Naive thymus-derived CD4-positive, alpha-beta T cell (primary cell): Measurements from ENCODE around the gene TEAD2. TPM values are rescaled to one million over a fixed set of nuclear protein-coding genes. Genes with fewer than 3 reads are reported as not detected.

Experiments
- ATAC-seq: fragments of 150-1000 bp; cut with Tn5 transposase; 2 replicates; pipeline ENCODE4 v1.10.0; 2021; ENCODE audit warnings: mild to moderate bottlenecking, moderate library complexity
- CTCF ChIA-PET: fragments of 350-600 bp; sonication (Branson Sonifier 250); formaldehyde crosslinking; loops from one replicate; lab custom pipeline; 2021; ENCODE audit warnings: antibody characterized with exemption; lab: Charles Lee
- POLR2A ChIA-PET: fragments of 350-600 bp; sonication (Branson Sonifier 250); formaldehyde crosslinking; loops from one replicate; lab custom pipeline; 2021; ENCODE audit warnings: antibody characterized with exemption, inconsistent platforms; lab: Charles Lee
- DNase-seq, 9 donors: peaks; one replicate each; pipeline versions ENCODE4 v3.0.0 to v3.0.0-alpha.2; 2020 to 2022; ENCODE audit warnings: mixed read lengths in 1 of 9
- H3K27ac ChIP-seq: one replicate; pipeline ENCODE4 v1.7.0; 2013; ENCODE audit warnings: mild to moderate bottlenecking, low read depth, low read length, moderate library complexity
- H3K27me3 ChIP-seq, 2 donors: one replicate each; pipeline ENCODE4 v1.7.0; 2013; ENCODE audit warnings: low read length in 2 of 2, mild to moderate bottlenecking in 2 of 2, moderate library complexity in 2 of 2; ENCODE audit not compliant: control insufficient read depth in 2 of 2, insufficient read depth in 2 of 2
- H3K36me3 ChIP-seq, 3 experiments: 1 replicate in 2 of 3; 2 replicates in 1 of 3; pipeline ENCODE4 v1.7.0; 2013; ENCODE audit warnings: low read length in 3 of 3, mild to moderate bottlenecking in 3 of 3, moderate library complexity in 1 of 3; ENCODE audit not compliant: insufficient read depth in 3 of 3, control insufficient read depth in 2 of 3
- H3K4me1 ChIP-seq, 2 donors: one replicate each; pipeline ENCODE4 v1.7.0; 2013; ENCODE audit warnings: low read length in 2 of 2, mild to moderate bottlenecking in 2 of 2, moderate library complexity in 1 of 2; ENCODE audit not compliant: control insufficient read depth in 2 of 2, insufficient read depth in 2 of 2
- H3K4me3 ChIP-seq: 2 replicates; pipeline ENCODE4 v1.7.0; 2013; ENCODE audit warnings: mild to moderate bottlenecking, low read length
- H3K9me3 ChIP-seq, 3 experiments: 1 replicate in 2 of 3; 2 replicates in 1 of 3; pipeline ENCODE4 v1.7.0; 2013; ENCODE audit warnings: low read length in 3 of 3; ENCODE audit not compliant: control insufficient read depth in 2 of 3
- H3K27ac Mint-ChIP-seq, 9 donors: one replicate each; pipeline ENCODE4 v1.8.0; 2020 to 2022; ENCODE audit warnings: mixed read lengths in 9 of 9, mild to moderate bottlenecking in 8 of 9, moderate library complexity in 5 of 9, inconsistent platforms in 2 of 9
- H3K27me3 Mint-ChIP-seq, 5 donors: one replicate each; pipeline ENCODE4 v1.8.0; 2021 to 2022; ENCODE audit warnings: mixed read lengths in 5 of 5, mild to moderate bottlenecking in 1 of 5
- H3K36me3 Mint-ChIP-seq, 5 donors: one replicate each; pipeline ENCODE4 v1.8.0; 2020 to 2022; ENCODE audit warnings: mixed read lengths in 5 of 5, mild to moderate bottlenecking in 3 of 5, inconsistent platforms in 1 of 5
- H3K4me1 Mint-ChIP-seq, 7 donors: one replicate each; pipeline ENCODE4 v1.8.0; 2020 to 2022; ENCODE audit warnings: mixed read lengths in 7 of 7, mild to moderate bottlenecking in 3 of 7, inconsistent platforms in 1 of 7
- H3K4me3 Mint-ChIP-seq, 10 donors: one replicate each; pipeline ENCODE4 v1.8.0; 2020 to 2022; ENCODE audit warnings: mild to moderate bottlenecking in 10 of 10, mixed read lengths in 10 of 10, moderate library complexity in 6 of 10, inconsistent platforms in 2 of 10
- H3K9me3 Mint-ChIP-seq, 11 donors: one replicate each; pipeline ENCODE4 v1.8.0; 2020 to 2022; ENCODE audit warnings: mixed read lengths in 11 of 11, mild to moderate bottlenecking in 4 of 11, inconsistent platforms in 1 of 11, moderate library complexity in 1 of 11
- intact Hi-C, 2 donors: fragments of 100-400 bp; cut with micrococcal nuclease; formaldehyde crosslinking; loops; one replicate each; pipeline ENCODE4 v1.15.1; 2023
- microRNA-seq: library from miRNA; unstranded; fragments of <30 nt; microRNA quantifications from one replicate; pipeline ENCODE4 v1.2.0, GENCODE V29; 2022; ENCODE audit warnings: borderline microRNAs expressed
- polyA plus RNA-seq, 2 donors: library from polyadenylated mRNA; unstranded; fragments of 300-500 nt; fragmentation: Illumina TruSeq; gene quantifications; one replicate each; pipeline ENCODE4 v1.2.3, GENCODE V29; 2021
- total RNA-seq, 6 experiments: library from RNA in 5 of 6; stranded (reverse) in 5 of 6; gene quantifications; 1 replicate in 5 of 6; 2 replicates in 1 of 6; pipeline ENCODE4 v1.2.3 and lab custom pipeline; 2021 to 2026

Gene TEAD2
- total and polyA plus RNA-seq, 7 experiments from 2014 or later, result 0.29 TPM; not detected in 6

DNA sequence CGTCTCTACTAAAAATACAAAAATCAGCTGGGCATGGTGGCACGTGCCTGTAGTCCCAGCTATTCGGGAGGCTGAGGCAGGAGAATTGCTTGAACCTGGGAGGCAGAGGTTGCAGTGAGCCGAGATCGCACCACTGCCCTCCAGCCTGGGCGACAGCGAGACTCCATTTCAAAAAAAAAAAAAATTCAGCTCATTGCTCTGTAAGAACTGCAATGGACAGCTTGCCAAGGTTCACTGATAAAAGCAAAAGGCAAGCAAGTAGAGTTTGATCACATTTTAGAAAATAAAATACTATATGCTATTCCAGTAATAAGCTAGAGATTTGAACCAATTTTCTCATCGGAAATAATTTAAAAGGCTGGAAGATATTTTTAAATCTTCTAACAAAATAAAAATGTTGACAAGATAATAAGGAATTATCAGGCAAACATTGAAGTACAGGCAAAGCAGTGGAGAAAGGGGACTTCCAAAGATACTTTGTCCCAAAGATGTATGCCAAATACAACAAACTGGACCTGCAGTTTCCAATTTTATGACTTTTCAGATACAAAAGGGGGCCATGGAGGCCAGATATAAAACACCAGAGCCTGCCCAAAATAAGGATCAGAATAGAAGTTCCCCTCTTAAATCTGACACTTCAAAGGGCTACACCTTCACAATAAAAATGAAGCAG, 66.9 kb downstream of the TEAD2 start:
- POLR2A ChIA-PET, result no interaction called here
- CTCF ChIA-PET, result interaction anchor here (0.5 to 0.8 kb wide), 2 partner anchors 63 to 471 kb away, joined by 3 to 4 read pairs; no protein-coding TSS in a partner anchor
- Histone ChIP-seq H3K9me3 (no peaks in the 10 kb centered on the region), H3K36me3 (no peaks in the 10 kb centered on the region), H3K4me1 (no peaks in the 10 kb centered on the region), H3K27ac (no peak overlapping the region), H3K4me3 (no peak overlapping the region), H3K27me3 (no peaks in the 10 kb centered on the region)
- DNase-seq (no peak), ATAC-seq (no peak)
- Mint-ChIP-seq H3K9me3 (peaks cover 0 to 2% (median 0%) of the 10 kb centered on the region in 11 donors), H3K4me1 (peaks cover 0 to 3% (median 2%) of the 10 kb centered on the region in 7 donors), H3K4me3 (no peak overlapping the region), H3K36me3 (no peaks in the 10 kb centered on the region), H3K27me3 (peaks cover 0 to 10% (median 0%) of the 10 kb centered on the region in 5 donors), H3K27ac (no peak overlapping the region)
- intact Hi-C loops, result no loop called here

DNA sequence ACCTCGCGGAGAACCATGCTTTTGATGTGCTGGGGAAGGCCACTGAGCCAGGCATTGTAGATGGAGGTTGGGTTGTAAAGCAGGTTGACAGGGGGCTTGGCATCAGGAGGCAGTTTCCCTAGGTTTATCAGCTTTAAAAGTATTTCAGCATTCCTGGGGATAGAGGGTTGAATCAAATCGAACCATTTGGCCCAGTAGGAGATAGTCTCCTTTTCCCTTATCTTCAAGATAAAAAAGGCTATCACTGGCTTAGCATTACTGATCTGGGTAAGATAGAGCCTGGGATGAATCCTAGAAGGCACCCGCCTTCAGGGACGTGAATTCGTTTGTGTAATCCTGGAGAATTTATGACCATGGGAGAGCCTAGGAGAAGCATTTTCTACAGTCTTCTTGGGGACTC, 67.8 kb downstream of the TEAD2 start:
- ATAC-seq (no peak), DNase-seq (no peak)
- CTCF ChIA-PET, result interaction anchor here (0.6 kb wide), 1 partner anchor 17 kb away, joined by 3 read pairs; no protein-coding TSS in a partner anchor
- Histone ChIP-seq H3K4me1 (no peaks in the 10 kb centered on the region), H3K9me3 (no peaks in the 10 kb centered on the region), H3K27ac (no peak overlapping the region), H3K27me3 (no peaks in the 10 kb centered on the region), H3K4me3 (no peak overlapping the region), H3K36me3 (no peaks in the 10 kb centered on the region)
- Mint-ChIP-seq H3K36me3 (no peaks in the 10 kb centered on the region), H3K9me3 (peaks cover 0 to 2% (median 0%) of the 10 kb centered on the region in 11 donors), H3K27me3 (peaks cover 0 to 8% (median 0%) of the 10 kb centered on the region in 5 donors), H3K4me1 (no peaks in the 10 kb centered on the region), H3K4me3 (no peak overlapping the region), H3K27ac (peak overlapping the region in 1 of 9 donors; percentile 23)
- POLR2A ChIA-PET, result no interaction called here
- intact Hi-C loops, result no loop called here

Small RNA genes lying within 50 kb of the gene (microRNA-seq; reads per million reads assigned to microRNA genes)
- gene MIR4324, result not detected

Other genes with a start within 250 kb of the TEAD2 start
- 10 to 100 TPM in 4 of 5 experiments, 1 to 10 TPM in 1; 3.7 to 21.7 (median 10.8) TPM for gene LIN7B, start 248.0 kb downstream of the TEAD2 start, total RNA-seq
- gene LIN7B, start 248.0 kb downstream of the TEAD2 start, polyA plus RNA-seq, result 1 to 10 TPM; 4.0 to 5.7 TPM
- 1 to 10 TPM; 1.3 to 2.8 (median 2.2) TPM for gene C19orf73, start 243.3 kb downstream of the TEAD2 start, total RNA-seq
- gene C19orf73, start 243.3 kb downstream of the TEAD2 start, polyA plus RNA-seq, result 1 to 10 TPM; 4.3 to 4.8 TPM
- 1 to 10 TPM; 2.2 to 4.9 (median 3.3) TPM for gene PPFIA3, start 242.9 kb downstream of the TEAD2 start, total RNA-seq
- under 1 TPM; 0.15 to 0.54 TPM for gene PPFIA3, start 242.9 kb downstream of the TEAD2 start, polyA plus RNA-seq
- gene HRC, start 207.0 kb downstream of the TEAD2 start, total RNA-seq, result not detected
- gene HRC, start 207.0 kb downstream of the TEAD2 start, polyA plus RNA-seq, result not detected
- 1 to 10 TPM in 1 of 5 experiments, under 1 TPM in 3, not detected in 1; 0.72 to 3.2 (median 0.85) TPM for gene TRPM4, start 204.6 kb downstream of the TEAD2 start, total RNA-seq
- under 1 TPM in 1 of 2 donors, not detected in 1; 0.13 TPM for gene TRPM4, start 204.6 kb downstream of the TEAD2 start, polyA plus RNA-seq
- 1 to 10 TPM; 3.6 to 6.1 (median 5.3) TPM for gene SLC6A16, start 37.2 kb downstream of the TEAD2 start, total RNA-seq
- gene SLC6A16, start 37.2 kb downstream of the TEAD2 start, polyA plus RNA-seq, result 1 to 10 TPM; 1.6 to 3.3 TPM
- gene CD37, start 27.0 kb downstream of the TEAD2 start, total RNA-seq, result 100 to 1,000 TPM; 269 to 416 (median 345) TPM
- gene CD37, start 27.0 kb downstream of the TEAD2 start, polyA plus RNA-seq, result 100 to 1,000 TPM; 192 to 226 TPM
- gene DKKL1, start 1.5 kb upstream of the TEAD2 start, total RNA-seq, result not detected
- not detected for gene DKKL1, start 1.5 kb upstream of the TEAD2 start, polyA plus RNA-seq
- gene KASH5, start 25.8 kb upstream of the TEAD2 start, total RNA-seq, result under 1 TPM in 3 of 5 experiments, not detected in 2; 0.27 to 0.97 (median 0.42) TPM
- not detected for gene KASH5, start 25.8 kb upstream of the TEAD2 start, polyA plus RNA-seq
- gene PTH2, start 61.0 kb upstream of the TEAD2 start, total RNA-seq, result not detected
- not detected for gene PTH2, start 61.0 kb upstream of the TEAD2 start, polyA plus RNA-seq
- not detected for gene GFY, start 63.0 kb upstream of the TEAD2 start, total RNA-seq
- gene GFY, start 63.0 kb upstream of the TEAD2 start, polyA plus RNA-seq, result not detected
- under 1 TPM in 2 of 5 experiments, not detected in 3; 0.12 to 0.22 TPM for gene SLC17A7, start 79.1 kb upstream of the TEAD2 start, total RNA-seq
- not detected for gene SLC17A7, start 79.1 kb upstream of the TEAD2 start, polyA plus RNA-seq
- gene PIH1D1, start 89.4 kb upstream of the TEAD2 start, total RNA-seq, result 100 to 1,000 TPM; 136 to 183 (median 159) TPM
- gene PIH1D1, start 89.4 kb upstream of the TEAD2 start, polyA plus RNA-seq, result 10 to 100 TPM; 62.7 to 91.8 TPM
- gene ALDH16A1, start 90.8 kb upstream of the TEAD2 start, total RNA-seq, result 10 to 100 TPM; 27.6 to 38.1 (median 33.3) TPM
- gene ALDH16A1, start 90.8 kb upstream of the TEAD2 start, polyA plus RNA-seq, result 10 to 100 TPM; 28.3 to 37.8 TPM
- 100 to 1,000 TPM in 3 of 5 experiments, 10 to 100 TPM in 2; 90.6 to 401 (median 280) TPM for gene FLT3LG, start 111.8 kb upstream of the TEAD2 start, total RNA-seq
- 100 to 1,000 TPM; 148 to 168 TPM for gene FLT3LG, start 111.8 kb upstream of the TEAD2 start, polyA plus RNA-seq
- 1,000 to 10,000 TPM; 2,467 to 6,044 (median 5,762) TPM for gene RPL13A, start 125.2 kb upstream of the TEAD2 start, total RNA-seq
- 1,000 to 10,000 TPM; 3,356 to 4,438 TPM for gene RPL13A, start 125.2 kb upstream of the TEAD2 start, polyA plus RNA-seq
- gene RPS11, start 134.0 kb upstream of the TEAD2 start, total RNA-seq, result 1,000 to 10,000 TPM; 2,065 to 3,362 (median 2,972) TPM
- 1,000 to 10,000 TPM; 2,125 to 2,254 TPM for gene RPS11, start 134.0 kb upstream of the TEAD2 start, polyA plus RNA-seq
- gene FCGRT, start 150.2 kb upstream of the TEAD2 start, total RNA-seq, result 100 to 1,000 TPM in 1 of 5 experiments, 10 to 100 TPM in 3, 1 to 10 TPM in 1; 8.2 to 177 (median 47.5) TPM
- 100 to 1,000 TPM; 117 to 129 TPM for gene FCGRT, start 150.2 kb upstream of the TEAD2 start, polyA plus RNA-seq
- 10 to 100 TPM in 1 of 5 experiments, 1 to 10 TPM in 4; 1.9 to 14.5 (median 3.5) TPM for gene RCN3, start 165.6 kb upstream of the TEAD2 start, total RNA-seq
- 10 to 100 TPM in 1 of 2 donors, 1 to 10 TPM in 1; 6.9 to 12.3 TPM for gene RCN3, start 165.6 kb upstream of the TEAD2 start, polyA plus RNA-seq
- gene NOSIP, start 218.1 kb upstream of the TEAD2 start, total RNA-seq, result 100 to 1,000 TPM; 222 to 267 (median 228) TPM
- gene NOSIP, start 218.1 kb upstream of the TEAD2 start, polyA plus RNA-seq, result 1,000 to 10,000 TPM in 1 of 2 donors, 100 to 1,000 TPM in 1; 933 to 1,232 TPM
- 1 to 10 TPM in 2 of 5 experiments, under 1 TPM in 3; 0.44 to 2.9 (median 0.58) TPM for gene PRRG2, start 218.9 kb upstream of the TEAD2 start, total RNA-seq
- under 1 TPM in 1 of 2 donors, not detected in 1; 0.30 TPM for gene PRRG2, start 218.9 kb upstream of the TEAD2 start, polyA plus RNA-seq
- 10 to 100 TPM; 45.6 to 69.4 (median 60.0) TPM for gene PRR12, start 228.8 kb upstream of the TEAD2 start, total RNA-seq
- gene PRR12, start 228.8 kb upstream of the TEAD2 start, polyA plus RNA-seq, result under 1 TPM; 0.25 to 0.74 TPM